SHP77 (cell line): Measurements from ENCODE around the gene PTPRU.
"Not testable (repeated sequence)": the region's sequence is repeated elsewhere in the genome, so short reads cannot be mapped to it uniquely, and the experiment has no call there.

ENCODE experiments used
- DNase-seq, 2 experiments: peaks; one replicate each; lab custom pipeline; 2025; lab: John Stamatoyannopoulos, UW

Gene PTPRU

GRCh38 chr1:29290414-29290985 is 54.2 kb downstream of the PTPRU start:
- no peak for DNase-seq

DNA sequence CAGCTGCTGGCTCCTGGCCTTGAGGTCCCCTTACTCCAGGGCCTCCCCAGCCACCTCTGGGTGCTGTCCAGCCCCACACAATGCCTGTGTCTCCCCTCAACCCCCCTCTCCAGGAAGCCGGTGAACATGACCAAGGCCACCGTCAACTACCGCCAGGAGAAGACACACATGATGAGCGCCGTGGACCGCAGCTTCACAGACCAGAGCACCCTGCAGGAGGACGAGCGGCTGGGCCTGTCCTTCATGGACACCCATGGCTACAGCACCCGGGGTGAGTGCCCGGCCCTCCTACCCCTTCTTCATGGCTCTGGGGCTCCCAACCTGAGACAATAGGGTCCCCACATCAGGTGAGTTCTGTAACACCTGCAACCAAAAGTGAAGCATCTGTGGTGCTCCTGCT is 55.4 kb downstream of the PTPRU start:
- no peak for DNase-seq

GRCh38 chr1:29292344-29292743 is 56.0 kb downstream of the PTPRU start:
- DNase-seq, result no peak

- no peak for DNase-seq
These were observed 61.1 kb downstream of the PTPRU start for GRCh38 chr1:29297450-29297849.

GRCh38 chr1:29298246-29298645 is 61.9 kb downstream of the PTPRU start:
- DNase-seq, result no peak

- DNase-seq, result no peak
These were observed 63.1 kb downstream of the PTPRU start for GRCh38 chr1:29299446-29299845.

- DNase-seq, result not testable (repeated sequence)
These were observed 65.4 kb downstream of the PTPRU start for GRCh38 chr1:29301732-29302131.

GRCh38 chr1:29303201-29304024 is 67.1 kb downstream of the PTPRU start:
- DNase-seq, result no peak

GRCh38 chr1:29304025-29304684 is 67.8 kb downstream of the PTPRU start:
- DNase-seq, result no peak

DNA sequence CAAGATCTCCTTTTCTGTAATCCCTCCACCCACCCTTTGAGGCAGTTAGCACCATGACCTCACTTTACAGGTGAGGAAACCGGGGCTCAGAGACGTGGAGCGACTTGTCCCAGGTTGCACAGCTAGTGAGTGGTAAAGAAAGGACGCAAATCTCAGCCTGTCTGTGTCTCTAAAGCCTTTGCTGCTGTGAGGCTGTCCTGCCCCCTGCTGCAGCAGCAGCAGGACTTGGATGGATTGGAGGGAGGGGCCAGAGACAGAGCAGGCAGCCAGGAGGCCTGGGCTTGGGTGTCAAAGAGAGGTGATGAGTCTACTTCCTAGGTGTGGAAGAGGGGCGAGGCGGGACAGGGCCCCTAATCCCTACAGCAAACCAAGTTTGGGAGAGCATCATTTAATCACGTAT is 69.6 kb downstream of the PTPRU start:
- no peak for DNase-seq

- DNase-seq, result no peak
These were observed 70.3 kb downstream of the PTPRU start for GRCh38 chr1:29306471-29307140.

- no peak for DNase-seq
These were observed 72.8 kb downstream of the PTPRU start for GRCh38 chr1:29309075-29309474.

DNA sequence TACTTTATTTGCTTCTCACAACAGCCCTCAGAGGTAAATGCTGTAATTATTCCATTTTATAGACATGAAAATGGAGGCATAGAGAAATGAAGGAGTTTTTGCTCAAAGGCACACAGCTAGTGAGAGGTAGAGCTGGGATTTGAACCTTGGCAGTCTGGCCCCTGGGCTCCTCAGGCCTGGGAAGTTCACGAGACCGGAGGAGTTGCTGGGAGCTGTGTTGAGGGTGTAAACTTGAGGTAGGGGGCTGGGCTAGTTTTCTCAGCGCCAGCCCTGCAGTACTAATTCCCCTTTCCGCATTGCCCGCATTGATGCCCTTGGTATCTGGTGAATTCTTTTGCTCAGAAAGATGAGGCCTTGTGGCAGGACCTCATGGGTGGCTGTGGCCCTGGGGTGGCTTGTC is 73.3 kb downstream of the PTPRU start:
- DNase-seq, result no peak

GRCh38 chr1:29310616-29311180 is 74.4 kb downstream of the PTPRU start:
- DNase-seq, result no peak

DNA sequence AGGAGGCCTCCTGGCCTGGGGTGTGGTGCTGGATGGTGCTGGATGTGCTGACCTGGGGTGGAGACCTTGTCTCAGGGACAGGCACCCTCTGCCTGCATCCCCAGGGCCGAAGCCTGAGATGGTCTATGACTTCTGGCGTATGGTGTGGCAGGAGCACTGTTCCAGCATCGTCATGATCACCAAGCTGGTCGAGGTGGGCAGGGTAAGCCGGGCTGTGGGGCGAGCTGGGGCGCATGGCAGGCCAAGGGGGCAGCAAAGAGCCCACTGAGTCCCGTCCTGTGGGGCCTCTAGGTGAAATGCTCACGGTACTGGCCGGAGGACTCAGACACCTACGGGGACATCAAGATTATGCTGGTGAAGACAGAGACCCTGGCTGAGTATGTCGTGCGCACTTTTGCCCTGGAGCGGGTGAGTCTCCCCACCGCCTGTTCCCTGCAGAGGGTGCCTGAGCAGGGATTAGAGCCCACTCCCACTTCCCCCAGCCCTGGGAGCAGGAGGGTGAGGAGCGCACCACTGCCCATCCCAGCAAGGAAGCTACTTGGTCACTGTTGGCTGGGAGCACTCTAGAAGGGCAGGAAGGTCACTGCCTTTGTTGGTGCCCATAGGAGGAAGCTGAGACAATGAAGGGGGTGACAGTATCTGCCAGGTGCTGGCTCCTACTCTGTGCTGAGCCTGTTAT is 75.2 kb downstream of the PTPRU start:
- no peak for DNase-seq

DNA sequence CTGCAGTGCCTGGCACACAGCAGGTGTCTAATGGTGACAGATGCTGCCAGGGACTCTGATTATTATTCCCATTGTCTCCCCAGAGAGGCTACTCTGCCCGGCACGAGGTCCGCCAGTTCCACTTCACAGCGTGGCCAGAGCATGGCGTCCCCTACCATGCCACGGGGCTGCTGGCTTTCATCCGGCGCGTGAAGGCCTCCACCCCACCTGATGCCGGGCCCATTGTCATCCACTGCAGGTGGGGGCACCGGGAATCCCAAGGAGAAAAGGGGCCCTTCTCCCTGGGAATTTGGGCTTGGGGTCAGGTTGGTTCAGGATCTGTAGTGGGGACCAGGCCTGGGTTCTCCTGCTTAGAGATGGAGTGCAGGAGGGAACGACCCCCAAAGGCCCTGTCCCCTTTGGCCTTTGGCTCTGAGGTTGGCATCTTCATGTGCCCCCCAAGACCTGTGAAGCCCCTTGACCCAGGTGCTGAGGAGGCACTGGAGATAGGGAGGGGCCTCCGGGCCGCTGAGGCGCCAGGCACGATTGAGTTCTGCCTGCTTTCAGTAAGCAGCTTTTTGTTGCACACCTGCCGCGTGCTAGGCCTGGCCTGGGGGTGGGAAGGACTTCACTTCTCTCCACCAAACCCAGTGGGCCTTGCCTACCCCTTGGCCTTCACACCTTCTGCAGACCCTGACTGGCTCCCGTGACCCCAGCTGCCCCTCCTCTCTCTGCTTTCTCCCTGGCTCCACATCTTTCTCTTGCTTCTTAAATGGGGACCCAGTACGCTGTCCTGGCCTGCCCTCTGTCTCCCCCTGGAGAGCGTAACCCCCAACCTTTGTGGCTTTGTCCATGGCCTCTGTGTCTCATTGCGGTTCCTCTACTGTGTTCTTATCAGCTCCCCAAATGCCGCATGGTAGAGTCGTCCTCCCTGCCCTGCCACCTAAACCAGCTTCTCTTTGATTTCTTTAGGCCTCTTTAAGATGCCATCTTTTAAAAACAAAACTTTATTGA is 76.4 kb downstream of the PTPRU start:
- no peak for DNase-seq

DNA sequence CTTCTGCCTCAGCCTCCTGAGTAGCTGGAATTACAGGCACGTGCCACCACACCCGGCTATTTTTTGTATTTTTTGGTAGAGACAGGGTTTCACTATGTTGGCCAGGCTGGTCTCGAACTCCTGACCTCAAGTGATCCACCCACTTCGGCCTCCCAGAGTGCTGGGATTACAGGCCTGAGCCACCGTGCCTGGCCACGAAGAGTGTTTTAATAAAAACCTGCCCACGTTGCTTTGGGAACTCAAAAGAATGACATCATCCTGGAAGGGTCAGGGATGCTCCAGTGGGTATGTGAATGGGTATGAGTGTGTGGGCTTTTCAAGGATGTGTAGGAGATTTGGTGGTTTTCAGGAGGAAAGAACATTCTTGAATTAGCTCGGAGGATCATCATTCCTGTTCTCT is 78.4 kb downstream of the PTPRU start:
- DNase-seq, result not testable (repeated sequence)

GRCh38 chr1:29315262-29315661 is 78.9 kb downstream of the PTPRU start:
- DNase-seq, result no peak

DNA sequence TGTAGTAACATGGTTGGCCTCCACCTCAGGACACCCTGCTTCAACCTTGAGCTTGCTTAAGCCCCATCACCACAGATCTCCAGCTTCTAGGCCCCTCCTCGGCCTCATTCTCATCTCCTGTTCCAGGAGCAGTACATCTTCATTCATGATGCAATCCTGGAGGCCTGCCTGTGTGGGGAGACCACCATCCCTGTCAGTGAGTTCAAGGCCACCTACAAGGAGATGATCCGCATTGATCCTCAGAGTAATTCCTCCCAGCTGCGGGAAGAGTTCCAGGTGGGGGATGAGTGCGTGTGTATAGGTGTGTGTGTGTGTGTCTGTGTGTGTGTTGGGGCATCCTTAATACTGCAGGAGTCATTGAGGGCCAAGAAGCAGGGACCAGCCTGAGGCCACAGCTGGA is 79.6 kb downstream of the PTPRU start:
- no peak for DNase-seq
